HG03354 (cell line): Measurements from ENCODE around the gene SND1.
A peak's percentile ranks its signal among the peaks of the same experiment; 100 is the strongest.

ENCODE experiments used
- ATAC-seq: cut with Tn5 transposase; IDR thresholded peaks from one replicate; pipeline ENCODE4 v1.9.1; 2021; ENCODE audit warnings: mild to moderate bottlenecking; ENCODE audit not compliant: unreplicated experiment, poor library complexity, severe bottlenecking

The SND1 gene

GRCh38 chr7:127937066-127937680 is 285.2 kb downstream of the SND1 start:
- ATAC-seq = no peak

GRCh38 chr7:127938588-127938987 is 286.6 kb downstream of the SND1 start:
- no peak for ATAC-seq

DNA sequence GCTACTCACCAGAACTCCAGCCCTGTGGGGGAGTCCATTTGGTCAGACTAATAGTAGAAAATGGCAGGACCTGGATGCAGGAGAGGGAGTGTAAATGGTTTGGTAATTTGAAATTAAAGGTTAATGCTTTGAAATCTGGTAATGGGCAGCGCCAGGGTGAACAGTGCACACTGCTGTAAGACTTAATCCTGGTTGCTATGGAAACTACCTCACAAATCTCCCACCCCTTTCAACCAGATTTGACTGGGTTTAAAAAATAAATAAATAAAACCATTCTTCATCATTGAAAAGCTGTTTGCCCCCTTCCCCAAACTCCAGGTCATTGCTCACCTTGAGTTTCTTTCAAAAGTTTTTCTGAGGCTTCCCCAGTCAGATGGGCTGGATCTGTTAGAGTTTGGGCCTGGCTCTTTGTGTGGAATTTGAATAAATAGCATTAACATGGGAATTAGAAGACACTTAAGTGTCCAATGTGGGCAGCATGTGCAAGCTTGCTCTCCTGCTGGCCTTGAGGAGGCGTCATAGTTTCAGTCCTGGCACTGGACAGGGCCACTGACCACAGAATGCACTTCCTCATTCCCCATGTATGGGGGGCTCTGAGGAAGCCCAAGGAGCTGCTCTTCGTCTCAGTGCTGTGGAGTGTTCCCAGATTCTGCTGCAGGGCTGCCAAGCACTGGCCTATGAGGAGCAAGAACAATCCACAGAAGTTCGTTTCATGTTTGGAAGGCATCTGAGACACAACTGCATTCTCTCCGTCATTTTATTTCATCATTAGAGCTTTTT is 288.6 kb downstream of the SND1 start:
- no peak for ATAC-seq

- no peak for ATAC-seq
Observed at GRCh38 chr7:127941476-127942210, 289.6 kb downstream of the SND1 start.

DNA sequence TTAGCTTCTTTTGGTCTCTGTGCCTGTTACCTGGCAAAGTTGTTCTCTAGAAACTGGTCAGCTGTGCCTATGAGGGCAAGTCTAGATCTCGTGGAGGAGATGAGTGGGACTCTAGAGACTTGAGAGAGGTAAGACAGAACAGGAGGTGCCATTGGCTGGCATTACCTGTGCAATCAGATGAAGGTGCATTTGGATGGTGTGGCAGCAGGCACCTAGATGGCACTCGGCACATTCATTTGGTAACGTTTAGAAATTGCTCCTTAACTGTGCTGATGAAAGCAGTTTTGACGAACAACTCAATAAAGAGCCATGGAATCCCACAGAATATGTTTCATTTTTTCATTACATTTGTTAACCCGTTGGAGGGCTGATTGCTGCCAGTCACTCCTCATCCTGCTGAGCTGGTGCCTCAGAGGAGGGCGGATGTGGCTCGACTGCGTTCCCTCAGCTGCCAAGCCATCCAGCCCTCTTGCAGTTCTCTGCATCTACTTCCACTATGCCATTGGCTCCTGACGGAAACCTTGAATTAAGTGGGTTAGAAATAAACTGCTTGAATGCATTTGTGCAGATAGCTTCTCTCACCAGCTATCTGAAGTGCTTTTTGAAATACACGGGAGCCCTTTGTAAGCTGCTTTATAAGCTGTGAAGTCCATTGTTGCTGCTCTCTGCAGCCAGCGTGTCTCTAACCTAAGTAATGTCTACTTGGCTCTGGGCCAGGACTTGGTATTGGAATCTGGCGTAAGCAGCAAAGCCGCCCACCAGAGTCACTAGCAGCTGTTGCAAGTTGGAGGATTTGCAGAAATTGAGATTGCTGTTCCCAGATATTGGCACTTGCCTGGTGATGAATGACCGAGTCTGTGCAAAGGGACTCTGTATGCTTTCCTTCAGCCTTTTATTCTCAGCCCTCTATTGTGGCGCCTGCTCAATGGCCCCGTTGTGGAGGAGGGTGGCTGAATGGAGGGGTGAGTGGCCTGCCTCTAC is 291.8 kb downstream of the SND1 start:
- no peak for ATAC-seq

DNA sequence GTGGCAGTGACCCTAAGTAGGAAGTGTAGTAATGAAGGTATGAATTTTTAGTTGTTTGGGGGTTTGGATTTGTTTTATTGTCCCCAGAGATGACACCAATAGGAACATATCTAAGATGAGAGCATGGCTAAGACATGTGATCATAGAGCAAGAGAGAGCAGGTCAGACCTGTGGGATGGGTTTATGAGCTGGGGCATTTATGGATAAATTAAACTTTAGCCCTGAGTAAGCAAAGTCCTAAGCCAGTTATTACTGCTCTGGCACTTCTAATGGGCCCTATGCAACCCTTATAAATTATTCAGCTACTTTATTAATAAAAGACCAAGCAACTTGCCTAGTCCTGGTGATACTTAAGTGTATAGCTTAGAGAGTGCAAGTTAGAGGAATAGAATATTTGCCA is 294.1 kb downstream of the SND1 start:
- ATAC-seq = no peak

DNA sequence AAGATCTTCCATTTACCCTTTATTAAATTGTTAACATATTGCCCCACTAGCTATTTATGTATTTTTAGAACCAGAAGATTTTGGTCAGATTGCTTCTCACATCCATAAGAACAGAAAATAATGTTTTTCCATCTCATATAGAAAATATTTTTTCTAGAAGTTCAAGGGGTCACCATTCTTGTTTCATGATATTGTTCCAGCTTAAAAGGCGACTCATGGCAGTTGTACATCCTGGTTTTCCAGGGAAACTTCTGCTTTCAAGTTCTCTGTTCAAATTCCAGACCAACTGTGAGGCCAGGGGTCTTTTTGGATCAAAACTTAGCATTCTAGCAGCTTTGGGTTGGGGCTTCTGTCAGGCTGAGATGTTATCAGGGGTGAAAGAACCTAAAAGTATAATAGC is 294.9 kb downstream of the SND1 start:
- no peak for ATAC-seq

- no peak for ATAC-seq
Observed at GRCh38 chr7:127948312-127948711, 296.3 kb downstream of the SND1 start.

- ATAC-seq = no peak
Observed at GRCh38 chr7:127948930-127949329, 296.9 kb downstream of the SND1 start.

DNA sequence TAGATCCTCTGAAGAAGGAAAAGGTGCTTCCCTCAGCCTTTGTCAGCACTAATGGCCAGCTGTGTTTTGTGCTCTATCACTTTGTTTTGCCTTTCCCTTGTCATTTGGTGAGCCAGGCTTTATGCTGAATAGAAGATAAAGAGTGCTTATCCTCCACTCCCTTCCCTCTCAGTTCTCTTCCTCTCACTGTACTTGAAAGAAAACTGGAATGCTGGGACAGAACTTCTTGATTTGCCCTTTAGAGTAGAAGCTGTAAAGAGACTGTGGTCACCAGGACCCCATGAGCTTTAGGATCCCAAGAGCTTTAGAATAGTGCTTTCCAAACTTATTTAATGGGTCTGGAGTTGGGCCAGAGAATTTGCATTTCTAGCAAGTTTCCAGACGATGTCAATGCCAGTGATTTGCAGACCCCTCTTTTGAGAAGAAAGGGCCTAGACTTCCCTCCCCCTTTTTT is 297.8 kb downstream of the SND1 start:
- ATAC-seq = no peak

GRCh38 chr7:127950233-127950935 is 298.4 kb downstream of the SND1 start:
- no peak for ATAC-seq

GRCh38 chr7:127953423-127954356 is 301.7 kb downstream of the SND1 start:
- no peak for ATAC-seq

- no peak for ATAC-seq
Observed at GRCh38 chr7:127954357-127954748, 302.4 kb downstream of the SND1 start.

- ATAC-seq = no peak
Observed at GRCh38 chr7:127955051-127955531, 303.1 kb downstream of the SND1 start.

- ATAC-seq = no peak
Observed at GRCh38 chr7:127957886-127958285, 305.9 kb downstream of the SND1 start.

DNA sequence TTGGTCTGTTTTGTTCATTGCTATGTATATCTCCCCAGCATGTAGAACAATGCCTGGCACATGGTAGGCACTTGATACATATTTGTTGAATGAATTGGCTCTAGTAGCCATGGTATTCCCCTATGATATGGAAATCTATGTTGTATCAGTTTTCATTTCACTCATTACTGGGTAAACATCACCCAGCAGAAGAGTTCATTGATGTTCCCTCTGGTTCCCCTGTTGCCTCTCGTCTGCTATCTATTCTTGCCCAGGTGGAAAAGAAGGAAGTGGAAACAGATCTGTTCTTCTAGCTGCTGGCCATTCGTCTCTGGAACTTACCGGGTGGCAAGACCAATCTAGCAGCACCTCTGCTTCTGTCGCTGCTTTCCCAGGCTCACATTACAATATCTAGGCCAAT is 307.8 kb downstream of the SND1 start:
- ATAC-seq = peak; percentile 73

DNA sequence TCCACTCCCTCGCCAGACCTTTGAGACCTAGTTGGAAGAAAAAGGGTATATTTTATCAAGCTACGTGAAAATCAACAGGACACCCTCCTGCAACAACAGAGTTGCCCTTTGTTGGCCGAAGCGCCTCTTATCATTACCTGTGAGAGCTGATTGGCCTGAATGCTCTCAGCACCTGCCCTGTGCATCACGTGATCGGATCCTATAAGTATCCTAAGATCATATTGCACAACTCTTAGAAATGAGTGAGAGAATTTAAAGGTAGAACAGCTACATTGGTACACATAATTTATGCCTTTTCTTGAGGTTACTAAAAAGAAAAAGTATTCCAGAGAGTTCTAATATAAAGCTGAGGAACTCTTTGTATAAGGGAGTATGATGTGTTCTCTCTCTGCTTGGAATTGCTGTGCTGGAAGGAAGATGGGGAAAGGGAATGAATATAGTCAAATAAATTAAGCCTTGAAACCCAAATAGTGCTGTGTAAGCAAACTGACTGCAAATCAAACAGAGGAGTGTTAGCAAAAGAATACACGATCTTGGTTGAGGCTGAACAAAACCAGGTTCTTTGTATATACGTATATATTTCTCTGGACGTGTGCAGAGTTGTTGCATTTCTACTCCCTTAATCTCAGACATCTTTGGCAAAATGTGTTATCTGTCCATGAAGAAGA is 309.9 kb downstream of the SND1 start:
- ATAC-seq = no peak
